HG02840 (cell line): Measurements from ENCODE around the gene HOXD1.

Experiments
- ATAC-seq: cut with Tn5 transposase; IDR thresholded peaks from one replicate; pipeline ENCODE4 v1.9.1; 2021; ENCODE audit warnings: mild to moderate bottlenecking, moderate library complexity, moderate number of reproducible peaks; ENCODE audit not compliant: unreplicated experiment, low FRiP score

Gene HOXD1

GRCh38 chr2:176178757-176179295, 9.6 kb upstream of the HOXD1 start:
- ATAC-seq, result no peak

GRCh38 chr2:176181551-176181950, 6.9 kb upstream of the HOXD1 start:
- no peak for ATAC-seq

GRCh38 chr2:176182671-176183070, 5.8 kb upstream of the HOXD1 start:
- no peak for ATAC-seq

- no peak for ATAC-seq
Observed at GRCh38 chr2:176184749-176185148, 3.7 kb upstream of the HOXD1 start.

GRCh38 chr2:176186024-176186423, 2.4 kb upstream of the HOXD1 start:
- ATAC-seq, result no peak

GRCh38 chr2:176187200-176187898, 1.1 kb upstream of the HOXD1 start:
- ATAC-seq, result no peak

- ATAC-seq, result no peak
Observed at GRCh38 chr2:176188774-176189680, 559 bp downstream of the HOXD1 start.

- ATAC-seq, result no peak
Observed at GRCh38 chr2:176189681-176190641, 1.5 kb downstream of the HOXD1 start.

GRCh38 chr2:176192351-176192750, 3.9 kb downstream of the HOXD1 start:
- no peak for ATAC-seq

GRCh38 chr2:176193048-176193447, 4.6 kb downstream of the HOXD1 start:
- no peak for ATAC-seq

- ATAC-seq, result no peak
Observed at GRCh38 chr2:176199902-176200301, 11.4 kb downstream of the HOXD1 start.

GRCh38 chr2:176200971-176201370, 12.5 kb downstream of the HOXD1 start:
- no peak for ATAC-seq

GRCh38 chr2:176202491-176202890, 14.0 kb downstream of the HOXD1 start:
- no peak for ATAC-seq

- no peak for ATAC-seq
Observed at GRCh38 chr2:176205126-176205525, 16.7 kb downstream of the HOXD1 start.

- ATAC-seq, result no peak
Observed at GRCh38 chr2:176206136-176206535, 17.7 kb downstream of the HOXD1 start.

GRCh38 chr2:176206682-176207081, 18.2 kb downstream of the HOXD1 start:
- ATAC-seq, result no peak

GRCh38 chr2:176211110-176211509, 22.6 kb downstream of the HOXD1 start:
- ATAC-seq, result no peak

- ATAC-seq, result no peak
Observed at GRCh38 chr2:176212276-176212675, 23.8 kb downstream of the HOXD1 start.

GRCh38 chr2:176213406-176213805, 24.9 kb downstream of the HOXD1 start:
- ATAC-seq, result no peak

- no peak for ATAC-seq
Observed at GRCh38 chr2:176227874-176228273, 39.4 kb downstream of the HOXD1 start.
